Measurements from ENCODE around the gene MROH9.
"Not testable (repeated sequence)": the region's sequence is repeated elsewhere in the genome, so short reads cannot be mapped to it uniquely, and the experiment has no call there.

The MROH9 gene

DNA sequence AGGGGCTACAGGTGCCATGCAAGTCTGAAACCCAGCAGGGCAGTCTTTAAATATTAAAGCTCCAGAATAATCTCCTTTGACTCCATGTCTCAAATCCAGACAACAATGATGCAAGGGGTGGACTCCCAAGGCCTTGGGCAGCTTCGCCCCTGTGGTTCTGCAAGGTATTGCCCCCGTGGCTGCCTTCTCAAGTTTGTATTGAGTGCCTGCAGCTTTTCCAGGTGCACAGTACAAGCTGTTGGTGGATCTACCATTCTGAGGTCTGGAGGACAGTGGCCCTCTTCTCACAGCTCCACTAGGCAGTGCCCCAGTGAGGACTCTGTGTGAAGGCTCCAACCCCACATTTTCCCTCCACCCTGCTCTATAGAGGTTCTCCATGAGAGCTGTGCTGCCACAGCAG, 3.7 kb upstream of the MROH9 start:
- peaks cover 15% of the 10 kb centered on the region for H3K4me1 ChIP-seq (ENCODE audit: insufficient read depth, low read length)
- H2AFZ ChIP-seq (ENCODE audit: low read depth, low read length), result no peak overlapping the region
- no peak overlapping the region for H3K4me2 ChIP-seq (ENCODE audit: insufficient read depth, low read length)

DNA sequence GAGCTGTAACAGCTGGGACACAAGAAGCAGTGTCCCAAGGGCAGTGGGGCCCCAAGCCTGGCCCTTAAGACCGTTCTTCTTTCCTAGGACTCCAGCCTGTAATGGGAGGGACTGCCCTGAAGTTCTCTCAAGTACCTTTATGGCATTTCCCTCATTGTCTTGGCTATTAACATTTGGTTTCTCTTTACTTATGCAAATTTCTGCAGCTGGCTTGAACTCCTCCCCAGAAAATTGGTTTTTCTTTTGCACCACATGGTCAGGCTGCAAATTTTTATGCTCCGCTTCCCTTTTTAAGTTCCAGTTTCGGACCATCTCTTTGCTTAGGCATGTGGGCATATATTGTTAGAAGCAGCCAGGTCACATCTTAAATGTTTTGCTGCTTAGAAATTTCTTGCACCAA, 3.1 kb upstream of the MROH9 start:
- Histone ChIP-seq H3K9ac (ENCODE audit: low read depth, low read length) (no peak overlapping the region), H3K27ac (ENCODE audit: low read length) (no peak overlapping the region), H2AFZ (ENCODE audit: low read depth, low read length) (no peak overlapping the region), H3K9me3 (ENCODE audit: insufficient read depth, low read length, severe bottlenecking) (no peaks in the 10 kb centered on the region), H3K79me2 (ENCODE audit: insufficient read depth, low read length) (no peaks in the 10 kb centered on the region), H3K4me1 (ENCODE audit: insufficient read depth, low read length) (peaks cover 16% of the 10 kb centered on the region), H3K27me3 (ENCODE audit: insufficient read depth, low read length, poor library complexity) (no peaks in the 10 kb centered on the region), H3K36me3 (ENCODE audit: insufficient read depth, low read length) (no peaks in the 10 kb centered on the region), H3K4me2 (ENCODE audit: insufficient read depth, low read length) (no peak overlapping the region), H3K4me3 (ENCODE audit: low read depth in 1 of 2, low read length in 2 of 2) (no peak overlapping the region), H4K20me1 (ENCODE audit: insufficient read depth, low read length) (no peaks in the 10 kb centered on the region)
- no peak for ATAC-seq (ENCODE audit: insufficient read depth, low read depth)
- TF ChIP-seq EZH2 (IDR thresholded peaks at IDR 0.05; ENCODE audit: borderline replicate concordance, low read depth, low read length, severe bottlenecking), result no peak
- TF ChIP-seq CTCF (IDR thresholded peaks at IDR 0.05; ENCODE audit: borderline replicate concordance, extremely low read depth, low read length, poor library complexity, severe bottlenecking), result no peak
- DNase-seq, result no peak

More for the DNA sequence above, 3.7 kb upstream of the MROH9 start:
- H3K27me3 ChIP-seq (ENCODE audit: insufficient read depth, low read length, poor library complexity), result no peaks in the 10 kb centered on the region
- H3K4me3 ChIP-seq (ENCODE audit: low read depth in 1 of 2, low read length in 2 of 2), result no peak overlapping the region
- no peaks in the 10 kb centered on the region for H3K36me3 ChIP-seq (ENCODE audit: insufficient read depth, low read length)
- H3K27ac ChIP-seq (ENCODE audit: low read length), result no peak overlapping the region
- H3K9me3 ChIP-seq (ENCODE audit: insufficient read depth, low read length, severe bottlenecking), result no peaks in the 10 kb centered on the region
- DNase-seq (no peak), ATAC-seq (ENCODE audit: insufficient read depth, low read depth) (no peak)
- no peak for TF ChIP-seq EZH2 (IDR thresholded peaks at IDR 0.05; ENCODE audit: borderline replicate concordance, low read depth, low read length, severe bottlenecking)
- TF ChIP-seq CTCF (IDR thresholded peaks at IDR 0.05; ENCODE audit: borderline replicate concordance, extremely low read depth, low read length, poor library complexity, severe bottlenecking), result no peak
- no peaks in the 10 kb centered on the region for H3K79me2 ChIP-seq (ENCODE audit: insufficient read depth, low read length)
- no peaks in the 10 kb centered on the region for H4K20me1 ChIP-seq (ENCODE audit: insufficient read depth, low read length)
- H3K9ac ChIP-seq (ENCODE audit: low read depth, low read length), result no peak overlapping the region

GRCh38 chr1:170938281-170938680, 2.9 kb downstream of the MROH9 start:
- H4K20me1 ChIP-seq (ENCODE audit: insufficient read depth, low read length), result no peaks in the 10 kb centered on the region
- H3K4me3 ChIP-seq (ENCODE audit: low read depth in 1 of 2, low read length in 2 of 2), result no peak overlapping the region
- TF ChIP-seq CTCF (IDR thresholded peaks at IDR 0.05; ENCODE audit: borderline replicate concordance, extremely low read depth, low read length, poor library complexity, severe bottlenecking) (no peak), EZH2 (IDR thresholded peaks at IDR 0.05; ENCODE audit: borderline replicate concordance, low read depth, low read length, severe bottlenecking) (no peak)
- ATAC-seq (ENCODE audit: insufficient read depth, low read depth) (no peak), DNase-seq (no peak)
- peaks cover 7% of the 10 kb centered on the region for H3K9me3 ChIP-seq (ENCODE audit: insufficient read depth, low read length, severe bottlenecking)
- H3K27ac ChIP-seq (ENCODE audit: low read length), result no peak overlapping the region
- no peak overlapping the region for H3K4me2 ChIP-seq (ENCODE audit: insufficient read depth, low read length)
- no peaks in the 10 kb centered on the region for H3K79me2 ChIP-seq (ENCODE audit: insufficient read depth, low read length)
- H3K9ac ChIP-seq (ENCODE audit: low read depth, low read length), result no peak overlapping the region
- H3K4me1 ChIP-seq (ENCODE audit: insufficient read depth, low read length), result peaks cover 7% of the 10 kb centered on the region
- H2AFZ ChIP-seq (ENCODE audit: low read depth, low read length), result no peak overlapping the region
- no peaks in the 10 kb centered on the region for H3K27me3 ChIP-seq (ENCODE audit: insufficient read depth, low read length, poor library complexity)
- no peaks in the 10 kb centered on the region for H3K36me3 ChIP-seq (ENCODE audit: insufficient read depth, low read length)

GRCh38 chr1:170939476-170939875, 4.1 kb downstream of the MROH9 start:
- no peaks in the 10 kb centered on the region for H4K20me1 ChIP-seq (ENCODE audit: insufficient read depth, low read length)
- H3K4me2 ChIP-seq (ENCODE audit: insufficient read depth, low read length), result no peak overlapping the region
- no peak overlapping the region for H3K9ac ChIP-seq (ENCODE audit: low read depth, low read length)
- no peaks in the 10 kb centered on the region for H3K36me3 ChIP-seq (ENCODE audit: insufficient read depth, low read length)
- no peak overlapping the region for H3K27ac ChIP-seq (ENCODE audit: low read length)
- ATAC-seq (ENCODE audit: insufficient read depth, low read depth) (no peak), DNase-seq (no peak)
- no peak for TF ChIP-seq EZH2 (IDR thresholded peaks at IDR 0.05; ENCODE audit: borderline replicate concordance, low read depth, low read length, severe bottlenecking)
- no peak for TF ChIP-seq CTCF (IDR thresholded peaks at IDR 0.05; ENCODE audit: borderline replicate concordance, extremely low read depth, low read length, poor library complexity, severe bottlenecking)
- H3K4me1 ChIP-seq (ENCODE audit: insufficient read depth, low read length), result peaks cover 7% of the 10 kb centered on the region
- H3K27me3 ChIP-seq (ENCODE audit: insufficient read depth, low read length, poor library complexity), result no peaks in the 10 kb centered on the region
- H3K9me3 ChIP-seq (ENCODE audit: insufficient read depth, low read length, severe bottlenecking), result peaks cover 7% of the 10 kb centered on the region
- no peaks in the 10 kb centered on the region for H3K79me2 ChIP-seq (ENCODE audit: insufficient read depth, low read length)
- H2AFZ ChIP-seq (ENCODE audit: low read depth, low read length), result no peak overlapping the region
- no peak overlapping the region for H3K4me3 ChIP-seq (ENCODE audit: low read depth in 1 of 2, low read length in 2 of 2)

DNA sequence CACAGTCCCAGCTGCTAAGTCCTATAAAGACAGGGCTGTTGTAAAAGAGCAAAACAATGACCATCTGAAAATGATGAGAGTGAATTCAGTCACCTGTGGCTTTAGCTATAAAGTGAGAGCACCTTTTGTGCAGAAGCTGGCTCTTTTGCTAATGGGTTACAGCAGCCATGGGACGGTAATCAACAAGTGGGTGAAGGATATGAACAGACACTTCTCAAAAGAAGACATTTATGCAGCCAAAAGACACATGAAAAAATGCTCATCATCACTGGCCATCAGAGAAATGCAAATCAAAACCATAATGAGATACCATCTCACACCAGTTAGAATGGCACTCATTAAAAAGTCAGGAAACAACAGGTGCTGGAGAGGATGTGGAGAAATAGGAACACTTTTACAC, 16.4 kb downstream of the MROH9 start:
- not testable (repeated sequence) for H3K9ac ChIP-seq (ENCODE audit: low read depth, low read length); H3K27ac ChIP-seq (ENCODE audit: low read length); H2AFZ ChIP-seq (ENCODE audit: low read depth, low read length); H3K4me1 ChIP-seq (ENCODE audit: insufficient read depth, low read length); H3K27me3 ChIP-seq (ENCODE audit: insufficient read depth, low read length, poor library complexity); H3K9me3 ChIP-seq (ENCODE audit: insufficient read depth, low read length, severe bottlenecking); DNase-seq; H3K79me2 ChIP-seq (ENCODE audit: insufficient read depth, low read length); H3K36me3 ChIP-seq (ENCODE audit: insufficient read depth, low read length); H3K4me3 ChIP-seq (ENCODE audit: low read depth in 1 of 2, low read length in 2 of 2); ATAC-seq (ENCODE audit: insufficient read depth, low read depth); H3K4me2 ChIP-seq (ENCODE audit: insufficient read depth, low read length); H4K20me1 ChIP-seq (ENCODE audit: insufficient read depth, low read length)

Measured in DND-41 (cell line).